A673 (cell line): Measurements from ENCODE around the gene DPF3. TPM values are rescaled to one million over a fixed set of nuclear protein-coding genes. Genes with fewer than 3 reads are reported as not detected.

Source experiments
- BruUV-seq: library from RNA; stranded (reverse); fragments of 400-500 nt; replicated peaks from 2 replicates; lab custom pipeline; 2021; lab: Mats Ljungman, UMichigan
- CTCF ChIA-PET: fragments of 300-600 bp; sonication (Branson Sonifier 250); formaldehyde crosslinking; loops from one replicate; lab custom pipeline; 2022; ENCODE audit warnings: antibody characterized with exemption; lab: Charles Lee
- POLR2A ChIA-PET: fragments of 300-600 bp; sonication (Branson Sonifier 250); formaldehyde crosslinking; loops from one replicate; lab custom pipeline; 2022; ENCODE audit warnings: antibody characterized with exemption; ENCODE audit not compliant: low non-redundant PET; lab: Charles Lee
- DNase-seq: peaks from one replicate; pipeline ENCODE4 v3.0.0-alpha.2; 2015; ENCODE audit warnings: low spot score
- H3K27ac ChIP-seq: fragments of 200-600 bp; sonication (generic); 2 replicates; pipeline ENCODE4 v1.5.1; 2016; ENCODE audit warnings: mixed run types, low read depth, mild to moderate bottlenecking, mixed read lengths, antibody characterized with exemption, low read length; ENCODE audit not compliant: poor library complexity, severe bottlenecking
- H3K27me3 ChIP-seq: fragments of 200-600 bp; sonication (generic); replicated peaks from 2 replicates; pipeline ENCODE4 v1.6.1; 2017; ENCODE audit warnings: mixed run types, low read depth, mild to moderate bottlenecking, mixed read lengths, antibody characterized with exemption, low read length; ENCODE audit not compliant: insufficient read depth, poor library complexity
- H3K36me3 ChIP-seq: fragments of 200-600 bp; sonication (generic); 2 replicates; pipeline ENCODE4 v1.6.1; 2016; ENCODE audit warnings: mixed run types, mild to moderate bottlenecking, mixed read lengths, antibody characterized with exemption, low read length; ENCODE audit not compliant: insufficient read depth, poor library complexity, severe bottlenecking
- H3K4me1 ChIP-seq: fragments of 200-600 bp; sonication (generic); 2 replicates; pipeline ENCODE4 v1.6.1; 2017; ENCODE audit warnings: mixed run types, mild to moderate bottlenecking, mixed read lengths, antibody characterized with exemption, low read length; ENCODE audit not compliant: insufficient read depth, poor library complexity, severe bottlenecking
- H3K4me3 ChIP-seq: fragments of 200-600 bp; sonication (generic); 2 replicates; pipeline ENCODE4 v1.5.1; 2016; ENCODE audit warnings: low read depth, mixed run types, mild to moderate bottlenecking, mixed read lengths, low read length; ENCODE audit not compliant: poor library complexity, severe bottlenecking
- H3K9me3 ChIP-seq: fragments of 200-600 bp; sonication (generic); 2 replicates; pipeline ENCODE4 v1.6.1; 2016; ENCODE audit warnings: mixed run types, low read depth, mild to moderate bottlenecking, mixed read lengths, antibody characterized with exemption, low read length; ENCODE audit not compliant: poor library complexity, severe bottlenecking
- EZH2 ChIP-seq: fragments of 200-600 bp; sonication (generic); IDR thresholded peaks from 2 replicates; pipeline ENCODE4 v1.6.1; 2017; ENCODE audit warnings: borderline replicate concordance, low read depth, mild to moderate bottlenecking, mixed read lengths, antibody characterized with exemption, low read length; ENCODE audit not compliant: poor library complexity, severe bottlenecking
- intact Hi-C: fragments of 100-400 bp; cut with micrococcal nuclease; formaldehyde crosslinking; loops from one replicate; pipeline ENCODE4 v1.10.0; 2022; ENCODE audit not compliant: unreplicated experiment
- total RNA-seq: library from RNA; stranded (reverse); gene quantifications from 2 replicates; pipeline ENCODE4 v1.2.3, GENCODE V29; 2021
- TF ChIP-seq, protein P1 (sequence below): fragments of 300-800, 200-600 bp; sonication (generic); conservative IDR thresholded peaks from 2 replicates; pipeline ENCODE4 v1.5.1; 2017; ENCODE audit warnings: low read depth, mild to moderate bottlenecking, antibody characterized with exemption, low read length, moderate library complexity, mixed read lengths

The DPF3 gene
- total RNA-seq, 1 experiment from 2014 or later = 15.7 TPM

DNA sequence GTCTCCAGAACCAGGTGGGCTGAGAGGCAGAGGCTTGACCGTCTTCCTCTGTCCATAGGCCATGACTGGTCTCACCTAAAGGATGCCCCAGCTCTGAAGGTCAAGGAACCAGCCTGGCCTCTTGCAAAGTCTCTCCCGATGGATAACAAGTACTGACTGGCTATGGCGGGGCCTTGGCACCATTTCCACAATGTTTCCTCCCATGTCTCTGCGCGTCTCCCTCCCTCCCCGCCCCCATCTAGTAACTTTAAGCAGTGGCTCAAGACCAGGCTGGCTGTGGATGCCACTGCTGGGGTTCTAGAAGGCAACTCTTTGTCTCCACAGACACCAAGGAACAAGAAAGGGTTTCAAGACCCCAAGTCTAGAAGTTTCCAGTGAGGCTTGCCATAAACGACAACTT is 275.5 kb downstream of the DPF3 start:
- H3K27ac ChIP-seq = no peak overlapping the region
- H3K4me1 ChIP-seq = peaks cover 5% of the 10 kb centered on the region
- intact Hi-C loops = no loop called here
- CTCF ChIA-PET = no interaction called here
- BruUV-seq = no TSS peak
- H3K27me3 ChIP-seq = no peaks in the 10 kb centered on the region
- no peak for DNase-seq
- no peak overlapping the region for H3K4me3 ChIP-seq
- peaks cover 2% of the 10 kb centered on the region for H3K9me3 ChIP-seq
- no peak for TF ChIP-seq EZH2
- TF ChIP-seq, protein P1, sequence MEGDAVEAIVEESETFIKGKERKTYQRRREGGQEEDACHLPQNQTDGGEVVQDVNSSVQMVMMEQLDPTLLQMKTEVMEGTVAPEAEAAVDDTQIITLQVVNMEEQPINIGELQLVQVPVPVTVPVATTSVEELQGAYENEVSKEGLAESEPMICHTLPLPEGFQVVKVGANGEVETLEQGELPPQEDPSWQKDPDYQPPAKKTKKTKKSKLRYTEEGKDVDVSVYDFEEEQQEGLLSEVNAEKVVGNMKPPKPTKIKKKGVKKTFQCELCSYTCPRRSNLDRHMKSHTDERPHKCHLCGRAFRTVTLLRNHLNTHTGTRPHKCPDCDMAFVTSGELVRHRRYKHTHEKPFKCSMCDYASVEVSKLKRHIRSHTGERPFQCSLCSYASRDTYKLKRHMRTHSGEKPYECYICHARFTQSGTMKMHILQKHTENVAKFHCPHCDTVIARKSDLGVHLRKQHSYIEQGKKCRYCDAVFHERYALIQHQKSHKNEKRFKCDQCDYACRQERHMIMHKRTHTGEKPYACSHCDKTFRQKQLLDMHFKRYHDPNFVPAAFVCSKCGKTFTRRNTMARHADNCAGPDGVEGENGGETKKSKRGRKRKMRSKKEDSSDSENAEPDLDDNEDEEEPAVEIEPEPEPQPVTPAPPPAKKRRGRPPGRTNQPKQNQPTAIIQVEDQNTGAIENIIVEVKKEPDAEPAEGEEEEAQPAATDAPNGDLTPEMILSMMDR = no peak
- H3K36me3 ChIP-seq = no peaks in the 10 kb centered on the region
- POLR2A ChIA-PET = no interaction called here

- POLR2A ChIA-PET = no interaction called here
- intact Hi-C loops = no loop called here
- H3K27ac ChIP-seq = no peak overlapping the region
- BruUV-seq = no TSS peak
- DNase-seq = no peak
- no peak for TF ChIP-seq EZH2
- TF ChIP-seq, protein P1 = no peak
- H3K9me3 ChIP-seq = no peaks in the 10 kb centered on the region
- no peak overlapping the region for H3K4me3 ChIP-seq
- CTCF ChIA-PET = no interaction called here
- no peaks in the 10 kb centered on the region for H3K36me3 ChIP-seq
- no peaks in the 10 kb centered on the region for H3K27me3 ChIP-seq
- peaks cover 5% of the 10 kb centered on the region for H3K4me1 ChIP-seq
Measured at GRCh38 chr14:72617391-72618031, 276.4 kb downstream of the DPF3 start.

- TF ChIP-seq EZH2 = no peak
- TF ChIP-seq, protein P1 = no peak
- POLR2A ChIA-PET = no interaction called here
- CTCF ChIA-PET = no interaction called here
Measured at GRCh38 chr14:72616811-72617210, 277.1 kb downstream of the DPF3 start.

More at GRCh38 chr14:72616811-72617210, 277.1 kb downstream of the DPF3 start:
- no peaks in the 10 kb centered on the region for H3K9me3 ChIP-seq
- no peak overlapping the region for H3K4me3 ChIP-seq
- H3K27ac ChIP-seq = no peak overlapping the region
- DNase-seq = no peak
- no TSS peak for BruUV-seq
- H3K27me3 ChIP-seq = no peaks in the 10 kb centered on the region
- H3K4me1 ChIP-seq = peaks cover 5% of the 10 kb centered on the region
- intact Hi-C loops = no loop called here
- no peaks in the 10 kb centered on the region for H3K36me3 ChIP-seq
